IMR-90 (cell line): ENCODE results near the gene ZNF266. TPM values are rescaled to one million over a fixed set of nuclear protein-coding genes. Genes with fewer than 3 reads are reported as not detected.

Experiments used
- ATAC-seq: fragments of 200-7000 bp; cut with Tn5 transposase; 2 replicates; pipeline ENCODE4 v1.9.1; 2020; ENCODE audit warnings: low read depth, mild to moderate bottlenecking, moderate library complexity
- BruUV-seq: library from RNA; stranded (reverse); fragments of 400-500 nt; replicated peaks from 2 replicates; lab custom pipeline; 2021; lab: Mats Ljungman, UMichigan
- CTCF ChIA-PET: fragments of 300-600 bp; formaldehyde crosslinking; extraction: SDS; loops from one replicate; lab custom pipeline; 2021; ENCODE audit warnings: antibody characterized with exemption; lab: Yijun Ruan, JAX
- POLR2A ChIA-PET: fragments of 300-600 bp; sonication (Branson Sonifier 250); formaldehyde crosslinking; loops from one replicate; lab custom pipeline; 2022; ENCODE audit warnings: antibody characterized with exemption; ENCODE audit not compliant: unreplicated experiment; lab: Charles Lee
- DNase-seq: peaks from one replicate; pipeline ENCODE4 v3.0.0; 2013
- H2AFZ ChIP-seq: replicated peaks from 2 replicates; pipeline ENCODE3; 2013; ENCODE audit warnings: low read length, mild to moderate bottlenecking; ENCODE audit not compliant: poor library complexity
- H2AK5ac ChIP-seq: 2 replicates; pipeline ENCODE4 v1.6.1; 2013; ENCODE audit warnings: low read depth, low read length, inconsistent platforms
- H2AK9ac ChIP-seq: replicated peaks from 2 replicates; pipeline ENCODE3; 2013; ENCODE audit warnings: mild to moderate bottlenecking, low read depth, low read length, moderate library complexity; ENCODE audit not compliant: poor library complexity
- H2BK120ac ChIP-seq: 2 replicates; pipeline ENCODE4 v1.6.1; 2013; ENCODE audit warnings: low read depth, low read length, inconsistent platforms
- H2BK15ac ChIP-seq: 3 replicates; pipeline ENCODE4 v1.6.1; 2013; ENCODE audit warnings: low read depth, low read length, inconsistent platforms
- H2BK20ac ChIP-seq: 2 replicates; pipeline ENCODE4 v1.6.1; 2013; ENCODE audit warnings: low read depth, mild to moderate bottlenecking, inconsistent platforms, low read length, moderate library complexity
- H2BK5ac ChIP-seq: 2 replicates; pipeline ENCODE4 v1.6.1; 2013; ENCODE audit warnings: mild to moderate bottlenecking, low read depth, low read length, inconsistent platforms; ENCODE audit not compliant: poor library complexity, severe bottlenecking
- H3K14ac ChIP-seq: replicated peaks from 2 replicates; pipeline ENCODE4 v1.6.1; 2013; ENCODE audit warnings: low read depth, low read length, inconsistent platforms
- H3K18ac ChIP-seq: 2 replicates; pipeline ENCODE4 v1.6.1; 2013; ENCODE audit warnings: low read depth, low read length, control low read depth
- H3K23ac ChIP-seq: 2 replicates; pipeline ENCODE4 v1.6.1; 2013; ENCODE audit warnings: low read depth, low read length, inconsistent platforms
- H3K27ac ChIP-seq: 2 replicates; pipeline ENCODE4 v1.5.1; 2013; ENCODE audit warnings: mild to moderate bottlenecking, control low read depth, low read length; ENCODE audit not compliant: insufficient read depth
- H3K27me3 ChIP-seq: 2 replicates; pipeline ENCODE4 v1.6.1; 2013; ENCODE audit warnings: low read length; ENCODE audit not compliant: control insufficient read depth, insufficient read depth
- H3K36me3 ChIP-seq: 2 replicates; pipeline ENCODE4 v1.6.1; 2013; ENCODE audit warnings: low read length, mixed read lengths; ENCODE audit not compliant: control insufficient read depth, insufficient read depth
- H3K4ac ChIP-seq: 2 replicates; pipeline ENCODE4 v1.6.1; 2013; ENCODE audit warnings: low read depth, low read length, inconsistent platforms
- H3K4me1 ChIP-seq: 2 replicates; pipeline ENCODE4 v1.6.1; 2013; ENCODE audit warnings: low read length, mixed read lengths; ENCODE audit not compliant: control insufficient read depth, insufficient read depth
- H3K4me2 ChIP-seq: 2 replicates; pipeline ENCODE4 v1.6.1; 2013; ENCODE audit warnings: low read depth, mild to moderate bottlenecking, control low read depth, low read length, moderate library complexity
- H3K4me3 ChIP-seq: 2 replicates; pipeline ENCODE4 v1.5.1; 2013; ENCODE audit warnings: low read depth, mild to moderate bottlenecking, control low read depth, low read length, moderate library complexity; ENCODE audit not compliant: insufficient read depth
- H3K56ac ChIP-seq: 2 replicates; pipeline ENCODE4 v1.6.1; 2013; ENCODE audit warnings: low read length, inconsistent platforms; ENCODE audit not compliant: insufficient read depth; ENCODE audit errors: extremely low read depth
- H3K79me1 ChIP-seq, 2 experiments: 2 replicates each; pipeline ENCODE4 v1.6.1; 2013; ENCODE audit warnings: low read length in 2 of 2, inconsistent platforms in 1 of 2, low read depth in 1 of 2
- H3K9ac ChIP-seq: 2 replicates; pipeline ENCODE4 v1.6.1; 2013; ENCODE audit warnings: low read depth, low read length, control low read depth
- H3K9me1 ChIP-seq: 2 replicates; pipeline ENCODE4 v1.6.1; 2013; ENCODE audit warnings: low read length, inconsistent platforms; ENCODE audit not compliant: insufficient read depth
- H3K9me3 ChIP-seq: 2 replicates; pipeline ENCODE4 v1.6.1; 2013; ENCODE audit warnings: low read length; ENCODE audit not compliant: control insufficient read depth, insufficient read depth
- H4K20me1 ChIP-seq: 2 replicates; pipeline ENCODE4 v1.6.1; 2013; ENCODE audit warnings: low read length, inconsistent platforms; ENCODE audit not compliant: insufficient read depth
- H4K5ac ChIP-seq: 2 replicates; pipeline ENCODE4 v1.6.1; 2013; ENCODE audit warnings: mild to moderate bottlenecking, low read depth, low read length, control low read depth
- H4K8ac ChIP-seq, 2 experiments: 2 replicates each; pipeline ENCODE4 v1.6.1; 2013; ENCODE audit warnings: low read depth in 2 of 2, low read length in 2 of 2, control low read depth in 1 of 2, inconsistent platforms in 1 of 2
- H4K91ac ChIP-seq: 2 replicates; pipeline ENCODE4 v1.6.1; 2013; ENCODE audit warnings: low read depth, low read length, inconsistent platforms; ENCODE audit not compliant: insufficient read depth
- BHLHE40 ChIP-seq: fragments of 150-350 bp; IDR thresholded peaks from 2 replicates; pipeline ENCODE4 v1.6.1; 2016; ENCODE audit warnings: mild to moderate bottlenecking, low read depth, low read length
- CHD1 ChIP-seq: IDR thresholded peaks from 2 replicates; pipeline ENCODE4 v1.6.1; 2012; ENCODE audit warnings: low read depth, low read length, improper control_type of control experiment
- MAFK ChIP-seq: IDR thresholded peaks from 2 replicates; pipeline ENCODE4 v1.6.1; 2012; ENCODE audit warnings: low read depth, low read length, improper control_type of control experiment
- MXI1 ChIP-seq: IDR thresholded peaks from 2 replicates; pipeline ENCODE4 v1.6.1; 2012; ENCODE audit warnings: low read depth, mild to moderate bottlenecking, low read length, moderate library complexity, borderline replicate concordance
- RAD21 ChIP-seq: IDR thresholded peaks from 2 replicates; pipeline ENCODE4 v1.6.1; 2012; ENCODE audit warnings: low read length, improper control_type of control experiment
- RCOR1 ChIP-seq: IDR thresholded peaks from 2 replicates; pipeline ENCODE4 v1.6.1; 2012; ENCODE audit warnings: mild to moderate bottlenecking, low read length, improper control_type of control experiment; ENCODE audit not compliant: insufficient replicate concordance
- RFX5 ChIP-seq: IDR thresholded peaks from 2 replicates; pipeline ENCODE4 v1.8.0; 2012; ENCODE audit warnings: low read depth, mild to moderate bottlenecking, low read length, moderate library complexity
- WGBS, 2 experiments: methylation state at CpG; one replicate each; pipeline versions ENCODE4 v1.1.5 to v1.1.7; 2013; ENCODE audit warnings: missing lambda C conversion rate in 2 of 2; ENCODE audit not compliant: insufficient read length in 1 of 2; ENCODE audit errors: extremely low coverage in 2 of 2; 5-methylcytosine and 5-hydroxymethylcytosine counted together
- dilution Hi-C: fragments of 300-500 bp; cut with HindIII; formaldehyde crosslinking; loops from one replicate; pipeline ENCODE4 v1.14.3; 2018; ENCODE audit warnings: low sequenced_read_pairs; ENCODE audit not compliant: unreplicated experiment
- in situ Hi-C: fragments of 300-500 bp; cut with MboI; formaldehyde crosslinking; loops from 3 replicates; pipeline ENCODE4 v1.14.3; 2019; ENCODE audit warnings: low sequenced_read_pairs, inconsistent platforms, mixed read lengths
- intact Hi-C: fragments of 100-400 bp; cut with micrococcal nuclease; formaldehyde crosslinking; loops from 2 replicates; pipeline ENCODE4 v1.10.0; 2022
- polyA plus RNA-seq, 3 experiments: library from polyadenylated mRNA; depleted of rRNA; stranded (reverse); fragments of >200 nt; gene quantifications; 2 replicates each; pipeline ENCODE4 v1.2.3, GENCODE V29; 2012; ENCODE audit warnings: low replicate concordance in 1 of 3
- total RNA-seq: library from RNA; depleted of rRNA; stranded (reverse); fragments of >200 nt; gene quantifications from 2 replicates; pipeline ENCODE4 v1.2.3, GENCODE V29; 2012
- TF ChIP-seq, protein P1 (sequence below): fragments of 150-350 bp; IDR thresholded peaks from 2 replicates; pipeline ENCODE4 v1.6.1; 2016; ENCODE audit warnings: low read depth, mild to moderate bottlenecking, low read length, moderate library complexity, borderline replicate concordance

The ZNF266 gene
- total and polyA plus RNA-seq, 2 of the 4 experiments (the other 2 are of a cell fraction), result 9.3 to 9.8 TPM

GRCh38 chr19:9427941-9428340, 7.4 kb downstream of the ZNF266 start:
- no peak overlapping the region for H3K14ac ChIP-seq
- H3K4ac ChIP-seq, result no peak overlapping the region
- no peak overlapping the region for H4K8ac ChIP-seq
- no peak overlapping the region for H3K23ac ChIP-seq
- no peaks in the 10 kb centered on the region for H3K27me3 ChIP-seq
- ChIA-PET CTCF (no interaction called here), POLR2A (no interaction called here)
- no TSS peak for BruUV-seq
- H2BK15ac ChIP-seq, result no peak overlapping the region
- H4K91ac ChIP-seq, result no peak overlapping the region
- H2AFZ ChIP-seq, result no peak overlapping the region
- H3K4me3 ChIP-seq, result no peak overlapping the region
- in situ Hi-C loops (no loop called here), intact Hi-C loops (no loop called here), dilution Hi-C loops (no loop called here)
- H3K9ac ChIP-seq, result no peak overlapping the region
- H3K18ac ChIP-seq, result no peak overlapping the region
- H2BK120ac ChIP-seq, result no peak overlapping the region
- no peak overlapping the region for H4K5ac ChIP-seq
- H3K79me1 ChIP-seq, result peaks cover 4 to 29% of the 10 kb centered on the region in 2 experiments; a peak in 3 of 4 replicates
- no peak overlapping the region for H3K56ac ChIP-seq
- no peaks in the 10 kb centered on the region for H3K9me1 ChIP-seq
- no peaks in the 10 kb centered on the region for H3K4me1 ChIP-seq
- H3K27ac ChIP-seq, result no peak overlapping the region
- no peaks in the 10 kb centered on the region for H4K20me1 ChIP-seq
- no peak overlapping the region for H3K4me2 ChIP-seq
- TF ChIP-seq, protein P1, sequence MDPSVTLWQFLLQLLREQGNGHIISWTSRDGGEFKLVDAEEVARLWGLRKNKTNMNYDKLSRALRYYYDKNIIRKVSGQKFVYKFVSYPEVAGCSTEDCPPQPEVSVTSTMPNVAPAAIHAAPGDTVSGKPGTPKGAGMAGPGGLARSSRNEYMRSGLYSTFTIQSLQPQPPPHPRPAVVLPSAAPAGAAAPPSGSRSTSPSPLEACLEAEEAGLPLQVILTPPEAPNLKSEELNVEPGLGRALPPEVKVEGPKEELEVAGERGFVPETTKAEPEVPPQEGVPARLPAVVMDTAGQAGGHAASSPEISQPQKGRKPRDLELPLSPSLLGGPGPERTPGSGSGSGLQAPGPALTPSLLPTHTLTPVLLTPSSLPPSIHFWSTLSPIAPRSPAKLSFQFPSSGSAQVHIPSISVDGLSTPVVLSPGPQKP, result no peak
- TF ChIP-seq MAFK, result no peak
- no peak for TF ChIP-seq RAD21
- no peak for TF ChIP-seq RFX5
- no peak for TF ChIP-seq BHLHE40
- no peak for TF ChIP-seq RCOR1
- no peak for TF ChIP-seq CHD1
- TF ChIP-seq MXI1, result no peak
- H3K9me3 ChIP-seq, result no peaks in the 10 kb centered on the region; the same call in 1 of the 2 replicates
- no peak overlapping the region for H2AK5ac ChIP-seq
- H2AK9ac ChIP-seq, result no peak overlapping the region
- H2BK5ac ChIP-seq, result no peak overlapping the region
- DNase-seq (no peak), ATAC-seq (no peak)
- 80% methylated on average over 2 of the region's 6 CpGs; no CpG with 5 or more reads in 1 of the 2 experiments for WGBS, 2 experiments
- H2BK20ac ChIP-seq, result no peak overlapping the region
- H3K36me3 ChIP-seq, result peaks cover 38% of the 10 kb centered on the region
